K562 (cell line): ENCODE results near the gene C1orf50. TPM values are rescaled to one million over a fixed set of nuclear protein-coding genes. Genes with fewer than 3 reads are reported as not detected.
A peak's percentile ranks its signal among the peaks of the same experiment; 100 is the strongest.

Experiments
- CAMTA2 ChIP-seq: fragments of 250-450 bp; sonication (Bioruptor Pico); conservative IDR thresholded peaks from 2 replicates; pipeline ENCODE4 v1.5.1; 2022
- CREB1 ChIP-seq, 2 experiments: sonication (generic) in 1 of 2; formaldehyde crosslinking in 1 of 2; IDR thresholded peaks; 2 replicates each; pipeline versions ENCODE4 v1.6.1 to v1.8.0; 2012 to 2022; ENCODE audit warnings: inconsistent platforms in 1 of 2, mild to moderate bottlenecking in 1 of 2, missing genetic modification reagents in 1 of 2, moderate library complexity in 1 of 2
- CREM ChIP-seq: IDR thresholded peaks from 2 replicates; pipeline ENCODE4 v1.6.1; 2014; ENCODE audit warnings: antibody characterized with exemption, low read depth
- E2F6 ChIP-seq, 2 experiments: IDR thresholded peaks; 2 replicates each; pipeline ENCODE4 v1.6.1; 2011; ENCODE audit warnings: borderline replicate concordance in 1 of 2, control low read depth in 1 of 2, low read depth in 1 of 2, low read length in 1 of 2, mild to moderate bottlenecking in 1 of 2, mixed read lengths in 1 of 2, moderate library complexity in 1 of 2; ENCODE audit not compliant: insufficient read depth in 1 of 2, insufficient read length in 1 of 2, poor library complexity in 1 of 2, severe bottlenecking in 1 of 2; ENCODE audit errors: extremely low read depth in 1 of 2
- HDAC1 ChIP-seq, 2 experiments: fragments of 450-650 bp; IDR thresholded peaks; 2 replicates each; pipeline ENCODE4 v1.6.1; 2016 to 2017; ENCODE audit warnings: inconsistent platforms in 1 of 2, mild to moderate bottlenecking in 1 of 2, moderate library complexity in 1 of 2
- HDAC3 ChIP-seq: fragments of 450-650 bp; IDR thresholded peaks from 2 replicates; pipeline ENCODE4 v1.6.1; 2018; ENCODE audit warnings: borderline replicate concordance, mild to moderate bottlenecking, moderate library complexity; ENCODE audit not compliant: partially characterized antibody
- HEY1 ChIP-seq: fragments of 250-450 bp; sonication (Bioruptor Pico); IDR thresholded peaks from 2 replicates; pipeline ENCODE4 v1.5.0; 2020; ENCODE audit warnings: mild to moderate bottlenecking, moderate library complexity, borderline replicate concordance
- HNRNPH1 ChIP-seq: fragments of 200-400 bp; formaldehyde crosslinking; optimal IDR thresholded peaks from 2 replicates; pipeline ENCODE3; 2017; ENCODE audit warnings: low read depth, mild to moderate bottlenecking, low read length, moderate library complexity
- POLR2A ChIP-seq: fragments of 450-650 bp; conservative IDR thresholded peaks from 2 replicates; pipeline ENCODE4 v1.6.1; 2016
- RNF219 ChIP-seq: fragments of 250-450 bp; sonication (Bioruptor Pico); IDR thresholded peaks from 2 replicates; pipeline ENCODE4 v1.5.0; 2022; ENCODE audit warnings: mild to moderate bottlenecking
- SMARCB1 ChIP-seq: IDR thresholded peaks from 2 replicates; pipeline ENCODE4 v1.6.1; 2011; ENCODE audit warnings: improper control_type of control experiment, low read depth; ENCODE audit not compliant: insufficient read length
- SMC3 ChIP-seq: conservative IDR thresholded peaks from 2 replicates; pipeline ENCODE4 v1.6.1; 2011; ENCODE audit warnings: low read depth, low read length, improper control_type of control experiment; ENCODE audit not compliant: insufficient read depth
- SRSF3 ChIP-seq: fragments of 200-400 bp; formaldehyde crosslinking; IDR thresholded peaks from 2 replicates; pipeline ENCODE4 v1.6.1; 2016; ENCODE audit warnings: mild to moderate bottlenecking, low read length, moderate library complexity; ENCODE audit not compliant: insufficient read depth
- SRSF7 ChIP-seq: fragments of 200-400 bp; formaldehyde crosslinking; optimal IDR thresholded peaks from 2 replicates; pipeline ENCODE3; 2017; ENCODE audit warnings: mild to moderate bottlenecking, low read depth, low read length
- TCF3 ChIP-seq: sonication (generic); formaldehyde crosslinking; IDR thresholded peaks from 2 replicates; pipeline ENCODE4 v1.4.0; 2020; ENCODE audit warnings: mild to moderate bottlenecking, missing genetic modification reagents
- ZBED1 ChIP-seq: IDR thresholded peaks from 2 replicates; pipeline ENCODE4 v1.6.1; 2014
- ZNF174 ChIP-seq: fragments of 250-450 bp; sonication (Bioruptor Pico); IDR thresholded peaks from 2 replicates; pipeline ENCODE4 v1.4.0; 2020; ENCODE audit warnings: mild to moderate bottlenecking
- ZNF239 ChIP-seq: fragments of 250-450 bp; sonication (Bioruptor Pico); IDR thresholded peaks from 2 replicates; pipeline ENCODE4 v1.4.0; 2020; ENCODE audit warnings: mild to moderate bottlenecking
- ZNF589 ChIP-seq: fragments of 200-800 bp; sonication (Bioruptor generic); IDR thresholded peaks from 2 replicates; pipeline ENCODE4 v1.6.1; 2016; ENCODE audit warnings: low read depth, missing genetic modification characterization, missing compliant biosample characterization
- polyA plus RNA-seq, 8 experiments: library from polyadenylated mRNA; depleted of rRNA in 4 of 8; stranded (reverse) in 5 of 8; unstranded in 3 of 8; fragments of >200 nt; fragmentation: Nextera tagmentation in 2 of 8; fragmentation: Illumina TruSeq in 1 of 8; extraction: Ambion mirVana in 2 of 8; extraction: Trizol in 1 of 8; gene quantifications; 2 replicates each; pipeline versions ENCODE4 v1.2.1 to v1.2.3, GENCODE V29; 2011 to 2014; ENCODE audit warnings: inconsistent platforms in 1 of 8, missing spikeins in 1 of 8
- total RNA-seq, 7 experiments: library from RNA; depleted of rRNA in 6 of 7; stranded (reverse); fragments of >200 nt in 6 of 7; fragmentation: Illumina TruSeq in 2 of 7; extraction: Trizol in 2 of 7; gene quantifications; 2 replicates each; pipeline versions ENCODE4 v1.2.1 to v1.2.3, GENCODE V29; 2011 to 2021; ENCODE audit warnings: low replicate concordance in 1 of 7
- TF ChIP-seq, protein P1 (sequence below): IDR thresholded peaks from 2 replicates; pipeline ENCODE4 v1.6.1; 2016; ENCODE audit warnings: missing genetic modification characterization, missing compliant biosample characterization
- TF ChIP-seq, protein P2 (sequence below): fragments of 200-400 bp; formaldehyde crosslinking; IDR thresholded peaks from 2 replicates; pipeline ENCODE4 v1.6.1; 2017; ENCODE audit warnings: mild to moderate bottlenecking, low read depth, low read length, moderate library complexity

Gene C1orf50
- total and polyA plus RNA-seq, 9 of the 15 experiments (the other 6 are each of a cell fraction or from before 2014, with no cell fraction given): 0.55 to 13.9 (median 5.2) TPM

DNA sequence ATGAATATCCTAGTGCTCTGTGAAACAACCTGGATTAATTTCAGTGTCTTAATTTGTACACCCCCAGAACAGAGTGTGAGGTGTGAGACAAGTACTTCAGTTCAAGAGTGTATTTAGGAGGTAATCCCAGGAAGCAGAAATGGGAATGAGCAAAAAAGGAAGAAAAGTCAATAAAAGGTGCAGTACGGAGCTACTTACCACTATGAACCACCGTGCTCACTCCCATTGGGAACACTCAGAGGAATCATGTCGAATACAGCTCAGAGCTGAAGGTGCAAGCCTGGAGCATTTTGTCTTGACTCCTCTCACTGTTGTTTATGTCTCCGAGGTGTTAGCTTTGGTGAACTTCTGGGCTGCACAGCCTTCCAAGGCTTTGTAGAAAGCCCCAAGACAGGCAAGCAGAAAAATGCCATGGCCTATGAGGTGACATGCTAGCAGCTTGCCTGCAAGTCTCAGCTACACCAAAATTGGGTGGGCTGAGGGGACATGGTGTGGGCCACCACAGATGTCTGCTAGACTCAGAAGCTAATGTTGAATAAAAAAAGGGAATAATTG is 57.5 kb downstream of the C1orf50 start (continued):
- TF ChIP-seq ZNF589 (CRISPR knock-in tag) (no peak), ZBED1 (0 out of 2 replicates have a peak, but pooled peaks have one; percentile 16), POLR2A (no peak), SRSF3 (no peak), HEY1 (CRISPR knock-in tag) (no peak), SMARCB1 (no peak), HNRNPH1 (no peak), RNF219 (CRISPR knock-in tag) (no peak), SRSF7 (no peak), HDAC1 (IDR thresholded peaks at IDR 0.05) (0 out of 4 replicates have a peak, but pooled peaks of 1 of the 2 experiments have one; percentile 38), CAMTA2 (CRISPR knock-in tag) (no peak), ZNF239 (CRISPR knock-in tag) (no peak), SMC3 (no peak), CREM (no peak), TCF3 (CRISPR knock-in tag) (no peak), ZNF174 (CRISPR knock-in tag) (no peak), E2F6 (IDR thresholded peaks at IDR 0.05; ENCODE audit: borderline replicate concordance in 1 of 2, extremely low read depth in 1 of 2, insufficient read depth in 1 of 2, insufficient read length in 1 of 2, low read depth in 1 of 2, low read length in 1 of 2, poor library complexity in 1 of 2, severe bottlenecking in 1 of 2) (no peak), CREB1 (IDR thresholded peaks at IDR 0.05) (no peak), CREB1 (CRISPR knock-in tag; IDR thresholded peaks at IDR 0.05) (no peak), HDAC3 (no peak)
- TF ChIP-seq, protein P1, sequence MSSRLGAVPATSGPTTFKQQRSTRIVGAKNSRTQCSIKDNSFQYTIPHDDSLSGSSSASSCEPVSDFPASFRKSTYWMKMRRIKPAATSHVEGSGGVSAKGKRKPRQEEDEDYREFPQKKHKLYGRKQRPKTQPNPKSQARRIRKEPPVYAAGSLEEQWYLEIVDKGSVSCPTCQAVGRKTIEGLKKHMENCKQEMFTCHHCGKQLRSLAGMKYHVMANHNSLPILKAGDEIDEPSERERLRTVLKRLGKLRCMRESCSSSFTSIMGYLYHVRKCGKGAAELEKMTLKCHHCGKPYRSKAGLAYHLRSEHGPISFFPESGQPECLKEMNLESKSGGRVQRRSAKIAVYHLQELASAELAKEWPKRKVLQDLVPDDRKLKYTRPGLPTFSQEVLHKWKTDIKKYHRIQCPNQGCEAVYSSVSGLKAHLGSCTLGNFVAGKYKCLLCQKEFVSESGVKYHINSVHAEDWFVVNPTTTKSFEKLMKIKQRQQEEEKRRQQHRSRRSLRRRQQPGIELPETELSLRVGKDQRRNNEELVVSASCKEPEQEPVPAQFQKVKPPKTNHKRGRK: no peak
- TF ChIP-seq, protein P2, sequence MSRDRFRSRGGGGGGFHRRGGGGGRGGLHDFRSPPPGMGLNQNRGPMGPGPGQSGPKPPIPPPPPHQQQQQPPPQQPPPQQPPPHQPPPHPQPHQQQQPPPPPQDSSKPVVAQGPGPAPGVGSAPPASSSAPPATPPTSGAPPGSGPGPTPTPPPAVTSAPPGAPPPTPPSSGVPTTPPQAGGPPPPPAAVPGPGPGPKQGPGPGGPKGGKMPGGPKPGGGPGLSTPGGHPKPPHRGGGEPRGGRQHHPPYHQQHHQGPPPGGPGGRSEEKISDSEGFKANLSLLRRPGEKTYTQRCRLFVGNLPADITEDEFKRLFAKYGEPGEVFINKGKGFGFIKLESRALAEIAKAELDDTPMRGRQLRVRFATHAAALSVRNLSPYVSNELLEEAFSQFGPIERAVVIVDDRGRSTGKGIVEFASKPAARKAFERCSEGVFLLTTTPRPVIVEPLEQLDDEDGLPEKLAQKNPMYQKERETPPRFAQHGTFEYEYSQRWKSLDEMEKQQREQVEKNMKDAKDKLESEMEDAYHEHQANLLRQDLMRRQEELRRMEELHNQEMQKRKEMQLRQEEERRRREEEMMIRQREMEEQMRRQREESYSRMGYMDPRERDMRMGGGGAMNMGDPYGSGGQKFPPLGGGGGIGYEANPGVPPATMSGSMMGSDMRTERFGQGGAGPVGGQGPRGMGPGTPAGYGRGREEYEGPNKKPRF: no peak
